ENCODE data around the gene RAB34. TPM values are rescaled to one million over a fixed set of nuclear protein-coding genes. Genes with fewer than 3 reads are reported as not detected.

Gene RAB34
- total and polyA plus RNA-seq, 9 of the 15 experiments (the other 6 are each of a cell fraction or from before 2014, with no cell fraction given), result 0.07 to 3.8 (median 0.46) TPM; not detected in 1

DNA sequence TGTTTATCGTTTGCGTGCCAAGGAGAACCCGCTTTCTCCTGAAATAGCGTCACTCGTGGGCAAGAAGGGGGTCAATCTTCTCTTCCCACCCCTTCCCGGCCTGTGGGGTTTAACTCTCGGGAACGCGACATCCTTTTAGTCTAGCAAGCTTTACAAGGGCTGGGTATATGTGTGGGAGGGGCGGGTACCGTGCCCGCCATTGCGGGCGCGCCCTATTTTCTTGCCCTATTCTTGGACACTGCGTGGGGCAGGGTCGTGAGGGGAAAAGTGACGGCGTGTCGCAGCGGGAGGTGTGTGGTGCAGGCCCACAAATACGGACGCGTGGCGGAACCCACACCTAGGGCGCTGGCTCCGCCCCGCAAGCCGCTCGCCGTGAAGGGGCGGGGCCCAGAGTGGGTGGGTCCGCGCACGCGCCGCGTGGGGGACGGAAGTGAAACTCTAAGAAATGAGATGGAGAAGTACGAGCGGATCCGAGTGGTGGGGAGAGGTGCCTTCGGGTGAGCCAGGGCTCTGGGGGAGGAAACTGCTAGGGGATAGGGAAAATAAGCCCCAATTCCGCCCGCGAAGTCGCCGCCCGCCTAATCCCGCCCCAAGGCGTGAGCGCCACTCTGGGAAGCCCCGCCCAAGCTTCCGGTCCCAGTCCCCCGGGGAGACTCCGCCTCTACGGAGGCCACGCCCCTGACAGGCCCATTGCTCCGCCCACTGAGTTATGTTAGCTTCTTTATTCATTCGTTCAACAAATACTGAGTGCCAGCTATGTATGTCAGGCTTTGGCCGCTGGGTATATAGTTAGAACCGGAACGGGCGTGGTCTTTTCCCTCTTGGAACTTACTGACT is 10.9 kb upstream of the RAB34 start, which contains the start of gene NEK8 (continued):
- TF ChIP-seq ZBTB40 (IDR thresholded peaks at IDR 0.05), result peak; percentile 80
- TF ChIP-seq ZBTB40 (CRISPR knock-in tag; IDR thresholded peaks at IDR 0.05), result no peak
- TF ChIP-seq, protein P1, sequence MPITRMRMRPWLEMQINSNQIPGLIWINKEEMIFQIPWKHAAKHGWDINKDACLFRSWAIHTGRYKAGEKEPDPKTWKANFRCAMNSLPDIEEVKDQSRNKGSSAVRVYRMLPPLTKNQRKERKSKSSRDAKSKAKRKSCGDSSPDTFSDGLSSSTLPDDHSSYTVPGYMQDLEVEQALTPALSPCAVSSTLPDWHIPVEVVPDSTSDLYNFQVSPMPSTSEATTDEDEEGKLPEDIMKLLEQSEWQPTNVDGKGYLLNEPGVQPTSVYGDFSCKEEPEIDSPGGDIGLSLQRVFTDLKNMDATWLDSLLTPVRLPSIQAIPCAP (CRISPR knock-in tag; IDR thresholded peaks at IDR 0.05; ENCODE audit: borderline replicate concordance), result no peak
- no peak for TF ChIP-seq MECOM (CRISPR knock-in tag; IDR thresholded peaks at IDR 0.05)
- TF ChIP-seq BCOR (IDR thresholded peaks at IDR 0.05), result 0 out of 2 replicates have a peak, but pooled peaks have one; percentile 2
- no peak for TF ChIP-seq ELF1 (tag; IDR thresholded peaks at IDR 0.05)
- TF ChIP-seq, protein P2, sequence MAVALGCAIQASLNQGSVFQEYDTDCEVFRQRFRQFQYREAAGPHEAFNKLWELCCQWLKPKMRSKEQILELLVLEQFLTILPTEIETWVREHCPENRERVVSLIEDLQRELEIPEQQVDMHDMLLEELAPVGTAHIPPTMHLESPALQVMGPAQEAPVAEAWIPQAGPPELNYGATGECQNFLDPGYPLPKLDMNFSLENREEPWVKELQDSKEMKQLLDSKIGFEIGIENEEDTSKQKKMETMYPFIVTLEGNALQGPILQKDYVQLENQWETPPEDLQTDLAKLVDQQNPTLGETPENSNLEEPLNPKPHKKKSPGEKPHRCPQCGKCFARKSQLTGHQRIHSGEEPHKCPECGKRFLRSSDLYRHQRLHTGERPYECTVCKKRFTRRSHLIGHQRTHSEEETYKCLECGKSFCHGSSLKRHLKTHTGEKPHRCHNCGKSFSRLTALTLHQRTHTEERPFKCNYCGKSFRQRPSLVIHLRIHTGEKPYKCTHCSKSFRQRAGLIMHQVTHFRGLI (CRISPR knock-in tag; IDR thresholded peaks at IDR 0.05), result no peak
- TF ChIP-seq HLTF (IDR thresholded peaks at IDR 0.05), result 0 out of 2 replicates have a peak, but pooled peaks have one; percentile 50
- TF ChIP-seq ZNF76 (CRISPR knock-in tag; IDR thresholded peaks at IDR 0.05; ENCODE audit: borderline replicate concordance), result no peak
- TF ChIP-seq ATF7 (IDR thresholded peaks at IDR 0.05), result peak; percentile 53
- TF ChIP-seq RBFOX2 (IDR thresholded peaks at IDR 0.05; ENCODE audit: low read depth, low read length), result peak; percentile 95
- TF ChIP-seq, protein P3, sequence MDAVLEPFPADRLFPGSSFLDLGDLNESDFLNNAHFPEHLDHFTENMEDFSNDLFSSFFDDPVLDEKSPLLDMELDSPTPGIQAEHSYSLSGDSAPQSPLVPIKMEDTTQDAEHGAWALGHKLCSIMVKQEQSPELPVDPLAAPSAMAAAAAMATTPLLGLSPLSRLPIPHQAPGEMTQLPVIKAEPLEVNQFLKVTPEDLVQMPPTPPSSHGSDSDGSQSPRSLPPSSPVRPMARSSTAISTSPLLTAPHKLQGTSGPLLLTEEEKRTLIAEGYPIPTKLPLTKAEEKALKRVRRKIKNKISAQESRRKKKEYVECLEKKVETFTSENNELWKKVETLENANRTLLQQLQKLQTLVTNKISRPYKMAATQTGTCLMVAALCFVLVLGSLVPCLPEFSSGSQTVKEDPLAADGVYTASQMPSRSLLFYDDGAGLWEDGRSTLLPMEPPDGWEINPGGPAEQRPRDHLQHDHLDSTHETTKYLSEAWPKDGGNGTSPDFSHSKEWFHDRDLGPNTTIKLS (IDR thresholded peaks at IDR 0.05; ENCODE audit: borderline replicate concordance, low read depth), result peak; percentile 91
- peak; percentile 84 for TF ChIP-seq POLR2B (IDR thresholded peaks at IDR 0.05; ENCODE audit: low read depth, partially characterized antibody)
- TF ChIP-seq MEIS2 (IDR thresholded peaks at IDR 0.05; ENCODE audit: partially characterized antibody), result peak; percentile 53
- TF ChIP-seq KLF13 (tag; IDR thresholded peaks at IDR 0.05; ENCODE audit: borderline replicate concordance, low read depth), result peak; percentile 72
